Smooth muscle cell (in vitro differentiated cells): Measurements from ENCODE around the gene SPATA31D3. TPM values are rescaled to one million over a fixed set of nuclear protein-coding genes. Genes with fewer than 3 reads are reported as not detected.

Source experiments
- DNase-seq: peaks from one replicate; lab custom pipeline; 2025; ENCODE audit not compliant: unreplicated experiment; lab: John Stamatoyannopoulos, UW
- H2AFZ ChIP-seq: fragments of 200-600 bp; sonication (generic); 2 replicates; pipeline ENCODE4 v1.6.0; 2016; ENCODE audit warnings: antibody characterized with exemption, low read depth, mild to moderate bottlenecking
- H3F3A ChIP-seq: fragments of 200-600 bp; sonication (generic); 2 replicates; pipeline ENCODE4 v1.6.0; 2017; ENCODE audit warnings: antibody characterized with exemption, low read depth
- H3K27ac ChIP-seq: fragments of 200-600 bp; sonication (generic); 2 replicates; pipeline ENCODE4 v1.5.1; 2016; ENCODE audit warnings: low read depth, mild to moderate bottlenecking
- H3K27me3 ChIP-seq: fragments of 200-600 bp; sonication (generic); 2 replicates; pipeline ENCODE4 v1.6.1; 2016; ENCODE audit warnings: low read depth, mild to moderate bottlenecking
- H3K36me3 ChIP-seq: fragments of 200-600 bp; sonication (generic); 2 replicates; pipeline ENCODE4 v1.5.1; 2016; ENCODE audit warnings: low read depth
- H3K4me1 ChIP-seq: fragments of 200-600 bp; sonication (generic); 2 replicates; pipeline ENCODE4 v1.5.1; 2016; ENCODE audit warnings: low read depth
- H3K4me2 ChIP-seq: fragments of 200-600 bp; sonication (generic); 2 replicates; pipeline ENCODE4 v1.6.0; 2016; ENCODE audit warnings: mild to moderate bottlenecking
- H3K4me3 ChIP-seq: fragments of 200-600 bp; sonication (generic); 2 replicates; pipeline ENCODE4 v1.5.1; 2016; ENCODE audit warnings: mild to moderate bottlenecking
- H3K79me2 ChIP-seq: fragments of 200-600 bp; sonication (generic); 2 replicates; pipeline ENCODE4 v1.6.0; 2016; ENCODE audit warnings: low read depth, mild to moderate bottlenecking
- H3K9ac ChIP-seq: fragments of 200-600 bp; sonication (generic); 2 replicates; pipeline ENCODE4 v1.6.0; 2016; ENCODE audit warnings: low read depth
- H3K9me3 ChIP-seq: fragments of 200-600 bp; sonication (generic); replicated peaks from 2 replicates; pipeline ENCODE4 v1.5.1; 2016; ENCODE audit warnings: low read depth
- H4K20me1 ChIP-seq: fragments of 200-600 bp; sonication (generic); 2 replicates; pipeline ENCODE4 v1.6.0; 2016; ENCODE audit warnings: low read depth
- CTCF ChIP-seq: fragments of 200-600 bp; sonication (generic); IDR thresholded peaks from 2 replicates; pipeline ENCODE4 v1.5.1; 2017; ENCODE audit warnings: borderline replicate concordance, mild to moderate bottlenecking, antibody characterized with exemption; ENCODE audit not compliant: insufficient read depth, poor library complexity, severe bottlenecking
- WGBS: methylation state at CpG from one replicate; pipeline ENCODE4 v1.1.7; 2016; ENCODE audit warnings: low lambda C conversion rate; 5-methylcytosine and 5-hydroxymethylcytosine counted together
- polyA plus RNA-seq: library from polyadenylated mRNA; unstranded; fragments of >200 nt; fragmentation: Nextera tagmentation; extraction: Ambion mirVana; gene quantifications from 2 replicates; pipeline ENCODE4 v1.2.1, GENCODE V29; 2016
- total RNA-seq: library from RNA; depleted of rRNA; stranded (reverse); fragments of >200 nt; gene quantifications from 2 replicates; pipeline ENCODE4 v1.2.3, GENCODE V29; 2014

Gene SPATA31D3
- total and polyA plus RNA-seq, 2 experiments from 2014 or later, result not detected

GRCh38 chr9:81898851-81899250, 44.4 kb upstream of the SPATA31D3 start:
- 54% methylated on average over 1 of the region's 1 CpG for WGBS

GRCh38 chr9:81902196-81902595, 41.1 kb upstream of the SPATA31D3 start:
- Histone ChIP-seq H3K4me2 (peak overlapping the region; percentile 39), H3K79me2 (no peaks in the 10 kb centered on the region), H3K9ac (no peak overlapping the region), H3K27me3 (no peaks in the 10 kb centered on the region), H3K4me1 (no peaks in the 10 kb centered on the region), H4K20me1 (no peaks in the 10 kb centered on the region), H3K36me3 (no peaks in the 10 kb centered on the region), H2AFZ (no peak overlapping the region), H3K9me3 (no peaks in the 10 kb centered on the region), H3K27ac (peak overlapping the region; percentile 11), H3F3A (no peaks in the 10 kb centered on the region), H3K4me3 (no peak overlapping the region)
- WGBS, result 94% methylated on average over 2 of the region's 2 CpGs
- no peak for TF ChIP-seq CTCF
- DNase-seq, result no peak

More at GRCh38 chr9:81898851-81899250, 44.4 kb upstream of the SPATA31D3 start:
- Histone ChIP-seq H3K27ac (no peak overlapping the region), H3K4me3 (no peak overlapping the region), H3K27me3 (no peaks in the 10 kb centered on the region), H3K9me3 (no peaks in the 10 kb centered on the region), H3F3A (no peaks in the 10 kb centered on the region), H4K20me1 (no peaks in the 10 kb centered on the region), H3K9ac (no peak overlapping the region), H3K4me2 (no peak overlapping the region), H2AFZ (no peak overlapping the region), H3K4me1 (no peaks in the 10 kb centered on the region), H3K36me3 (no peaks in the 10 kb centered on the region), H3K79me2 (no peaks in the 10 kb centered on the region)
- DNase-seq, result no peak
- no peak for TF ChIP-seq CTCF

GRCh38 chr9:81902626-81903025, 40.7 kb upstream of the SPATA31D3 start:
- H3K9ac ChIP-seq, result no peak overlapping the region
- DNase-seq, result no peak
- no peaks in the 10 kb centered on the region for H3K27me3 ChIP-seq
- no peaks in the 10 kb centered on the region for H3K4me1 ChIP-seq
- H2AFZ ChIP-seq, result no peak overlapping the region
- no peaks in the 10 kb centered on the region for H3K9me3 ChIP-seq
- no peaks in the 10 kb centered on the region for H3F3A ChIP-seq
- H3K4me2 ChIP-seq, result peak overlapping the region; percentile 39
- H4K20me1 ChIP-seq, result no peaks in the 10 kb centered on the region
- peak overlapping the region; percentile 11 for H3K27ac ChIP-seq
- H3K36me3 ChIP-seq, result no peaks in the 10 kb centered on the region
- no peaks in the 10 kb centered on the region for H3K79me2 ChIP-seq
- no peak overlapping the region for H3K4me3 ChIP-seq
- TF ChIP-seq CTCF, result no peak
- WGBS, result 16% methylated on average over 3 of the region's 3 CpGs

- no peaks in the 10 kb centered on the region for H4K20me1 ChIP-seq
- TF ChIP-seq CTCF, result no peak
- no peak overlapping the region for H3K9ac ChIP-seq
- no peaks in the 10 kb centered on the region for H3K36me3 ChIP-seq
- H3K27ac ChIP-seq, result no peak overlapping the region
- WGBS, result 88% methylated on average over 3 of the region's 3 CpGs
- H3K9me3 ChIP-seq, result no peaks in the 10 kb centered on the region
- H3F3A ChIP-seq, result no peaks in the 10 kb centered on the region
- no peak for DNase-seq
- no peaks in the 10 kb centered on the region for H3K79me2 ChIP-seq
- H3K4me2 ChIP-seq, result no peak overlapping the region
- H3K27me3 ChIP-seq, result no peaks in the 10 kb centered on the region
- no peak overlapping the region for H3K4me3 ChIP-seq
- no peak overlapping the region for H2AFZ ChIP-seq
- H3K4me1 ChIP-seq, result no peaks in the 10 kb centered on the region
Measured at GRCh38 chr9:81906671-81907070, 36.6 kb upstream of the SPATA31D3 start.
